HCT116 (cell line): Measurements from ENCODE around the gene AKIRIN2. TPM values are rescaled to one million over a fixed set of nuclear protein-coding genes. Genes with fewer than 3 reads are reported as not detected.
"Not testable (repeated sequence)": the region's sequence is repeated elsewhere in the genome, so short reads cannot be mapped to it uniquely, and the experiment has no call there.

Experiments used
- ATAC-seq: fragments of 200-7000 bp; cut with Tn5 transposase; 2 replicates; pipeline ENCODE4 v1.9.1; 2020; ENCODE audit warnings: mild to moderate bottlenecking, moderate library complexity
- BruUV-seq: library from RNA; stranded (reverse); fragments of 400-500 nt; replicated peaks from 2 replicates; lab custom pipeline; 2021; lab: Mats Ljungman, UMichigan
- CTCF ChIA-PET: fragments of 300-600 bp; sonication (Branson Sonifier 250); formaldehyde crosslinking; loops from one replicate; lab custom pipeline; 2021; ENCODE audit warnings: antibody characterized with exemption; lab: Charles Lee
- POLR2A ChIA-PET: fragments of 300-600, 350-600 bp; sonication (Branson Sonifier 250); formaldehyde crosslinking; loops from one replicate; lab custom pipeline; 2021; ENCODE audit warnings: antibody characterized with exemption; lab: Charles Lee
- RAD21 ChIA-PET, 2 experiments: fragments of 300-600 bp; sonication (Branson Sonifier 250); formaldehyde crosslinking; loops; one replicate each; lab custom pipeline; 2023; ENCODE audit warnings: low total read pairs in 2 of 2; ENCODE audit not compliant: uncharacterized antibody in 2 of 2, unreplicated experiment in 2 of 2, low non-redundant PET in 1 of 2; lab: Charles Lee
- DNase-seq: peaks from one replicate; pipeline ENCODE4 v3.0.0-alpha.2; 2010; ENCODE audit warnings: low read depth, low spot score
- H2AFZ ChIP-seq: fragments of 200-600 bp; shearing (Covaris generic), sonication (generic); 2 replicates; pipeline ENCODE4 v1.6.1; 2017; ENCODE audit warnings: low read depth, mixed run types, mixed read lengths, antibody characterized with exemption, low read length; ENCODE audit not compliant: poor library complexity, severe bottlenecking
- H3K27ac ChIP-seq: 2 replicates; pipeline ENCODE4 v1.5.1; 2012; ENCODE audit warnings: low read depth, low read length
- H3K27me3 ChIP-seq: fragments of 200-600 bp; sonication (generic); 2 replicates; pipeline ENCODE4 v1.6.1; 2016; ENCODE audit warnings: mixed run types, low read length, mixed read lengths; ENCODE audit not compliant: insufficient read depth
- H3K36me3 ChIP-seq, 2 experiments: fragments of 200-500 bp in 1 of 2; fragments of 200-600 bp in 1 of 2; sonication (Bioruptor generic) in 1 of 2; sonication (generic) in 1 of 2; 2 replicates each; pipeline versions ENCODE4 v1.5.1 to v1.6.1; 2014 to 2016; ENCODE audit warnings: low read length in 2 of 2, inconsistent platforms in 1 of 2, mixed read lengths in 1 of 2, mixed run types in 1 of 2; ENCODE audit not compliant: insufficient read depth in 2 of 2, control insufficient read depth in 1 of 2
- H3K4me1 ChIP-seq, 2 experiments: fragments of 200-600 bp in 1 of 2; sonication (generic) in 1 of 2; 2 replicates each; pipeline versions ENCODE4 v1.5.1 to v1.6.1; 2012 to 2017; ENCODE audit warnings: low read length in 2 of 2, inconsistent platforms in 1 of 2, mild to moderate bottlenecking in 1 of 2, mixed read lengths in 1 of 2, mixed run types in 1 of 2, moderate library complexity in 1 of 2; ENCODE audit not compliant: insufficient read depth in 2 of 2, control insufficient read depth in 1 of 2
- H3K4me2 ChIP-seq: fragments of 200-600 bp; sonication (generic); 2 replicates; pipeline ENCODE4 v1.6.1; 2017; ENCODE audit warnings: mixed run types, low read length, mixed read lengths
- H3K4me3 ChIP-seq, 2 experiments: fragments of 200-600 bp in 1 of 2; sonication (generic) in 1 of 2; replicated peaks in 1 of 2; 2 replicates each; pipeline ENCODE4 v1.5.1; 2011 to 2016; ENCODE audit warnings: low read length in 2 of 2, control low read depth in 1 of 2, low read depth in 1 of 2, mild to moderate bottlenecking in 1 of 2, mixed read lengths in 1 of 2, mixed run types in 1 of 2
- H3K79me2 ChIP-seq: fragments of 200-600 bp; sonication (generic); 2 replicates; pipeline ENCODE4 v1.6.1; 2017; ENCODE audit warnings: mild to moderate bottlenecking, mixed run types, low read length, moderate library complexity, mixed read lengths; ENCODE audit not compliant: insufficient read depth
- H3K9ac ChIP-seq: fragments of 200-600 bp; sonication (generic); 2 replicates; pipeline ENCODE4 v1.6.1; 2016; ENCODE audit warnings: low read length, mixed read lengths
- H3K9me2 ChIP-seq: fragments of 200-600 bp; sonication (generic), shearing (Covaris generic); 2 replicates; pipeline ENCODE4 v1.6.1; 2017; ENCODE audit warnings: mixed run types, mild to moderate bottlenecking, moderate library complexity; ENCODE audit not compliant: insufficient read depth
- H3K9me3 ChIP-seq, 2 experiments: fragments of 200-500 bp in 1 of 2; fragments of 200-600 bp in 1 of 2; sonication (Bioruptor generic) in 1 of 2; sonication (generic) in 1 of 2; 2 replicates each; pipeline ENCODE4 v1.6.1; 2014 to 2017; ENCODE audit warnings: low read length in 2 of 2, mixed read lengths in 2 of 2, inconsistent platforms in 1 of 2, low read depth in 1 of 2, mild to moderate bottlenecking in 1 of 2, mixed run types in 1 of 2, moderate library complexity in 1 of 2; ENCODE audit not compliant: control insufficient read depth in 1 of 2, insufficient read depth in 1 of 2
- H4K20me1 ChIP-seq: fragments of 200-600 bp; sonication (generic), shearing (Covaris generic); 2 replicates; pipeline ENCODE4 v1.6.1; 2017; ENCODE audit warnings: mixed run types, mild to moderate bottlenecking, moderate library complexity; ENCODE audit not compliant: insufficient read depth
- CBX3 ChIP-seq: IDR thresholded peaks from 2 replicates; pipeline ENCODE4 v1.6.1; 2012; ENCODE audit warnings: low read depth
- CEBPB ChIP-seq: IDR thresholded peaks from 2 replicates; pipeline ENCODE4 v1.6.1; 2012; ENCODE audit warnings: low read depth
- EZH2phosphoT487 ChIP-seq: fragments of 200-600 bp; IDR thresholded peaks from 2 replicates; pipeline ENCODE4 v1.6.1; 2018; ENCODE audit warnings: antibody characterized with exemption, borderline replicate concordance
- POLR2AphosphoS5 ChIP-seq: IDR thresholded peaks from 2 replicates; pipeline ENCODE4 v1.6.1; 2011; ENCODE audit warnings: mild to moderate bottlenecking, low read depth, low read length, moderate library complexity
- SP1 ChIP-seq: IDR thresholded peaks from 2 replicates; pipeline ENCODE4 v1.6.1; 2012; ENCODE audit warnings: low read depth
- SRF ChIP-seq: IDR thresholded peaks from 2 replicates; pipeline ENCODE4 v1.6.1; 2012; ENCODE audit warnings: low read depth
- YY1 ChIP-seq: IDR thresholded peaks from 2 replicates; pipeline ENCODE4 v1.6.1; 2011; ENCODE audit warnings: low read length, low read depth, moderate library complexity, mild to moderate bottlenecking; ENCODE audit not compliant: insufficient replicate concordance; ENCODE audit errors: extremely low read depth
- intact Hi-C: fragments of 100-400 bp; cut with micrococcal nuclease; formaldehyde crosslinking; loops from 2 replicates; pipeline ENCODE4 v1.10.0; 2022
- total RNA-seq: library from RNA; stranded (reverse); gene quantifications from one replicate; pipeline ENCODE4 v1.2.1, GENCODE V29; 2021; ENCODE audit not compliant: unreplicated experiment
- TF ChIP-seq, protein P1 (sequence below): IDR thresholded peaks from 2 replicates; pipeline ENCODE4 v1.6.1; 2011; ENCODE audit warnings: mild to moderate bottlenecking, low read length, moderate library complexity; ENCODE audit not compliant: insufficient replicate concordance; ENCODE audit errors: extremely low read depth
- TF ChIP-seq, protein P2 (sequence below): IDR thresholded peaks from 2 replicates; pipeline ENCODE4 v1.6.1; 2012
- TF ChIP-seq, protein P3 (sequence below): IDR thresholded peaks from 2 replicates; pipeline ENCODE4 v1.6.1; 2012

Gene AKIRIN2
- total RNA-seq, 1 experiment from 2014 or later, result 54.8 TPM

DNA sequence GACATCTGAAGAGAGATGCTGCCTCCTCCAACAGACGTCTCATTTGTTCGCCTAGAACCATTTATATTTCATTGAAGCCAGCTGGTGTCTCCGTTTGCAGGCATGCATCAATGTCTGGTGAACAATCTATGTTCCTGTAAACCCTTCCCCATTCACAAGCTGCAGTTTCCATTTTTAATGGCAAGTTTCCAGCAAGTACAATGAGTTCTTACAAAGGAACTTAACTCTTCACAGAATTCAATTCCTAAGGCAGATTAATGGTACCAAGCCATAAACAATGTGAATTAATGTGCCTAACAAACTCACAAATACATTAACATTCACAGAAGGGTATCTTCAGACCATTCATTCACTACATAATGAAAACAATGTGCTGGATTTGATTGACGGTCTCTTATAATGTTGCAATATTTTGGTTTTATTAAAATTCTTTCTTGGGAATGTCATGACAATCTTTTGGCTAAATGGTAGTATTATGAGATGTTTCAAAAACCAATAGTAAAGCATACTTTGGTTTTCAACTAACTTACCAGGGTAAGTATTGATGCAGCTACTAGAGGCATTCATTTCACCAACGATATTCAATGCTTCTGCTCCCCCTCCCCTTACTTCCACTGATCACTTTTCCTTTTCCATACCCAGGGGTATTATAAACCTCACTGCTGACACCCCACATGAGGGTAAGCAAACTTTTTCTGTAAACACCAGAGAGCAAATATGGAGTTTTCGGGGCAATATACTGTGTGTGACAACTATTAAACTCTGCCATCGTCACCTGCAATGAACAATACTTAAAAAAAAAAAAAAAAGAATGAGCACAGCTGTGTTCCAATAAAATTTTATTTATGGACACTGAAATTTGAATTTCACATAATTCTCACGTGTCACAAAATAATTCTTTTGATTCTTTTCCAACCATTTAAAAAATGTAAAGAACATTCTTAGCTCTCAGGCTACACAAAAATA, 4.2 kb downstream of the AKIRIN2 start:
- Histone ChIP-seq H3K9me2 (no peaks in the 10 kb centered on the region), H3K27ac (no peak overlapping the region), H3K79me2 (peaks cover 89% of the 10 kb centered on the region), H3K9me3 (no peaks in the 10 kb centered on the region), H3K4me3 (no peak overlapping the region), H3K4me2 (no peak overlapping the region), H3K36me3 (peaks cover 5 to 8% of the 10 kb centered on the region in 2 experiments; a peak in 2 of 4 replicates), H2AFZ (no peak overlapping the region), H3K4me1 (peaks cover 7 to 16% of the 10 kb centered on the region in 2 experiments), H3K27me3 (no peaks in the 10 kb centered on the region), H3K9ac (no peak overlapping the region), H4K20me1 (peaks cover 39% of the 10 kb centered on the region; the same call in 1 of the 2 replicates)
- POLR2A ChIA-PET, result interaction anchor here (1.1 kb wide), 1 partner anchor 13 kb away, joined by 3 read pairs; no protein-coding TSS in a partner anchor
- CTCF ChIA-PET, result no interaction called here
- RAD21 ChIA-PET, result no interaction called here
- BruUV-seq, result no TSS peak
- intact Hi-C loops, result no loop called here
- no peak for TF ChIP-seq CBX3
- TF ChIP-seq, protein P1, sequence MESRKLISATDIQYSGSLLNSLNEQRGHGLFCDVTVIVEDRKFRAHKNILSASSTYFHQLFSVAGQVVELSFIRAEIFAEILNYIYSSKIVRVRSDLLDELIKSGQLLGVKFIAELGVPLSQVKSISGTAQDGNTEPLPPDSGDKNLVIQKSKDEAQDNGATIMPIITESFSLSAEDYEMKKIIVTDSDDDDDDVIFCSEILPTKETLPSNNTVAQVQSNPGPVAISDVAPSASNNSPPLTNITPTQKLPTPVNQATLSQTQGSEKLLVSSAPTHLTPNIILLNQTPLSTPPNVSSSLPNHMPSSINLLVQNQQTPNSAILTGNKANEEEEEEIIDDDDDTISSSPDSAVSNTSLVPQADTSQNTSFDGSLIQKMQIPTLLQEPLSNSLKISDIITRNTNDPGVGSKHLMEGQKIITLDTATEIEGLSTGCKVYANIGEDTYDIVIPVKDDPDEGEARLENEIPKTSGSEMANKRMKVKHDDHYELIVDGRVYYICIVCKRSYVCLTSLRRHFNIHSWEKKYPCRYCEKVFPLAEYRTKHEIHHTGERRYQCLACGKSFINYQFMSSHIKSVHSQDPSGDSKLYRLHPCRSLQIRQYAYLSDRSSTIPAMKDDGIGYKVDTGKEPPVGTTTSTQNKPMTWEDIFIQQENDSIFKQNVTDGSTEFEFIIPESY, result no peak
- TF ChIP-seq YY1, result no peak
- TF ChIP-seq, protein P2, sequence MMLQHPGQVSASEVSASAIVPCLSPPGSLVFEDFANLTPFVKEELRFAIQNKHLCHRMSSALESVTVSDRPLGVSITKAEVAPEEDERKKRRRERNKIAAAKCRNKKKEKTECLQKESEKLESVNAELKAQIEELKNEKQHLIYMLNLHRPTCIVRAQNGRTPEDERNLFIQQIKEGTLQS, result no peak
- TF ChIP-seq, protein P3, sequence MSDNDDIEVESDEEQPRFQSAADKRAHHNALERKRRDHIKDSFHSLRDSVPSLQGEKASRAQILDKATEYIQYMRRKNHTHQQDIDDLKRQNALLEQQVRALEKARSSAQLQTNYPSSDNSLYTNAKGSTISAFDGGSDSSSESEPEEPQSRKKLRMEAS, result no peak
- no peak for TF ChIP-seq POLR2AphosphoS5
- no peak for TF ChIP-seq SP1
- no peak for TF ChIP-seq SRF
- no peak for TF ChIP-seq EZH2phosphoT487
- no peak for TF ChIP-seq CEBPB
- no peak for ATAC-seq
- DNase-seq, result no peak

- H3K27ac ChIP-seq, ATAC-seq, H3K9me2 ChIP-seq, H3K9ac ChIP-seq, H3K36me3 ChIP-seq, intact Hi-C loops, DNase-seq, H2AFZ ChIP-seq, H3K27me3 ChIP-seq, BruUV-seq, POLR2A ChIA-PET, RAD21 ChIA-PET, CTCF ChIA-PET, H3K4me2 ChIP-seq, H3K9me3 ChIP-seq, H3K4me3 ChIP-seq: not testable (repeated sequence)
- Histone ChIP-seq H3K4me1 (peaks cover 7 to 13% of the 10 kb centered on the region in 2 experiments), H3K79me2 (peaks cover 97% of the 10 kb centered on the region), H4K20me1 (peaks cover 39% of the 10 kb centered on the region; the same call in 1 of the 2 replicates)
These were observed 5.2 kb downstream of the AKIRIN2 start for GRCh38 chr6:87696817-87697216.
